ENCODE results near the gene CHST12.

DNA sequence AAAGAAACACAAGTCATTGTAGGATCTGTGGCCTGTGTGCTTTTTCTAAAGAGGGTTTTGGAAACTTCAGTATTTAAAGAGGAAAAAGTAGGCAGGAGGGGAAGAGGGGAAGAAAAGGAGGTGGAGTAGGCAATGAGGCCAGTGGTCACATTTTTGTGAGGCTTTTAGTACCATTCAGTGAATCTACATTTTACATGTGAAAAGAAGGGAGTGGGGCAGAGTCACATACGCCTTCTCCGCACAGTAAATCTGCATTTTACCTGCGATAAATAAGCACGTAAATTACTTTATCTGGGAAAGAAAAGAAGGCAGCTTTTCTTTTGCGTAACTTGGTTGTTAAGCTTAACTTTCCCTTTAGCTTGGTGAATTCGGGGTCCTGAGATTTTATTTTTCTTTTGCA lies 13.2 kb downstream of the CHST12 start:
- TF ChIP-seq, protein P1, sequence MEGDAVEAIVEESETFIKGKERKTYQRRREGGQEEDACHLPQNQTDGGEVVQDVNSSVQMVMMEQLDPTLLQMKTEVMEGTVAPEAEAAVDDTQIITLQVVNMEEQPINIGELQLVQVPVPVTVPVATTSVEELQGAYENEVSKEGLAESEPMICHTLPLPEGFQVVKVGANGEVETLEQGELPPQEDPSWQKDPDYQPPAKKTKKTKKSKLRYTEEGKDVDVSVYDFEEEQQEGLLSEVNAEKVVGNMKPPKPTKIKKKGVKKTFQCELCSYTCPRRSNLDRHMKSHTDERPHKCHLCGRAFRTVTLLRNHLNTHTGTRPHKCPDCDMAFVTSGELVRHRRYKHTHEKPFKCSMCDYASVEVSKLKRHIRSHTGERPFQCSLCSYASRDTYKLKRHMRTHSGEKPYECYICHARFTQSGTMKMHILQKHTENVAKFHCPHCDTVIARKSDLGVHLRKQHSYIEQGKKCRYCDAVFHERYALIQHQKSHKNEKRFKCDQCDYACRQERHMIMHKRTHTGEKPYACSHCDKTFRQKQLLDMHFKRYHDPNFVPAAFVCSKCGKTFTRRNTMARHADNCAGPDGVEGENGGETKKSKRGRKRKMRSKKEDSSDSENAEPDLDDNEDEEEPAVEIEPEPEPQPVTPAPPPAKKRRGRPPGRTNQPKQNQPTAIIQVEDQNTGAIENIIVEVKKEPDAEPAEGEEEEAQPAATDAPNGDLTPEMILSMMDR (IDR thresholded peaks at IDR 0.05; ENCODE audit: low read depth, low read length, poor library complexity, severe bottlenecking): no peak
- no peak for TF ChIP-seq EZH2phosphoT487 (IDR thresholded peaks at IDR 0.05; ENCODE audit: borderline replicate concordance, low read length)
